ENCODE data around the gene CHPT1.

DNA sequence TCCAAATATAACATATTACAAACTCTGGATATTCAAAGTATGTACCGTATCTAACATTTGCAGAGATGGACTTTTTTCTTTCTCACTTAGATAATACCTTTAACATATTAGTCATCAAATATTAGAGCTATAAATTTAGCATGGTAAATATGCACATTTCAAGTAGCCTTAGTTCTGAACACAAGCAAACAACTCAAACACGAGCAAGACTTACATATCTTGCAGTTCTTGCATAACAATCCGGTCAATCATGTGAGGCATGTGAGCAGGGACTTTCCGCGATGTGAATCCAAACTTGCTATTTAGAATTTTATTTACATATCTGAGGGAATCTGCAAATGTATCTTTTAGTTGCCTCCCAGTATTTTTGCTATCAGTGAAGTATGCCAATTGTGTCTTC lies 63.9 kb downstream of the CHPT1 start:
- TF ChIP-seq, protein P1, sequence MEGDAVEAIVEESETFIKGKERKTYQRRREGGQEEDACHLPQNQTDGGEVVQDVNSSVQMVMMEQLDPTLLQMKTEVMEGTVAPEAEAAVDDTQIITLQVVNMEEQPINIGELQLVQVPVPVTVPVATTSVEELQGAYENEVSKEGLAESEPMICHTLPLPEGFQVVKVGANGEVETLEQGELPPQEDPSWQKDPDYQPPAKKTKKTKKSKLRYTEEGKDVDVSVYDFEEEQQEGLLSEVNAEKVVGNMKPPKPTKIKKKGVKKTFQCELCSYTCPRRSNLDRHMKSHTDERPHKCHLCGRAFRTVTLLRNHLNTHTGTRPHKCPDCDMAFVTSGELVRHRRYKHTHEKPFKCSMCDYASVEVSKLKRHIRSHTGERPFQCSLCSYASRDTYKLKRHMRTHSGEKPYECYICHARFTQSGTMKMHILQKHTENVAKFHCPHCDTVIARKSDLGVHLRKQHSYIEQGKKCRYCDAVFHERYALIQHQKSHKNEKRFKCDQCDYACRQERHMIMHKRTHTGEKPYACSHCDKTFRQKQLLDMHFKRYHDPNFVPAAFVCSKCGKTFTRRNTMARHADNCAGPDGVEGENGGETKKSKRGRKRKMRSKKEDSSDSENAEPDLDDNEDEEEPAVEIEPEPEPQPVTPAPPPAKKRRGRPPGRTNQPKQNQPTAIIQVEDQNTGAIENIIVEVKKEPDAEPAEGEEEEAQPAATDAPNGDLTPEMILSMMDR (conservative IDR thresholded peaks at IDR 0.05 in 1 of 2, IDR thresholded peaks at IDR 0.05 in 1 of 2; ENCODE audit: extremely low read depth in 1 of 2, insufficient read depth in 1 of 2, low read depth in 1 of 2, low read length in 2 of 2), result no peak
- TF ChIP-seq EZH2 (IDR thresholded peaks at IDR 0.05; ENCODE audit: borderline replicate concordance, low read length), result no peak
